Cortex of kidney (tissue), 1 donor: ENCODE results near the gene ZNF524.
"Not testable (repeated sequence)": the region's sequence is repeated elsewhere in the genome, so short reads cannot be mapped to it uniquely, and the experiment has no call there.

Experiments used
- DNase-seq: peaks from one replicate; lab custom pipeline; 2025; lab: John Stamatoyannopoulos, UW

The ZNF524 gene

DNA sequence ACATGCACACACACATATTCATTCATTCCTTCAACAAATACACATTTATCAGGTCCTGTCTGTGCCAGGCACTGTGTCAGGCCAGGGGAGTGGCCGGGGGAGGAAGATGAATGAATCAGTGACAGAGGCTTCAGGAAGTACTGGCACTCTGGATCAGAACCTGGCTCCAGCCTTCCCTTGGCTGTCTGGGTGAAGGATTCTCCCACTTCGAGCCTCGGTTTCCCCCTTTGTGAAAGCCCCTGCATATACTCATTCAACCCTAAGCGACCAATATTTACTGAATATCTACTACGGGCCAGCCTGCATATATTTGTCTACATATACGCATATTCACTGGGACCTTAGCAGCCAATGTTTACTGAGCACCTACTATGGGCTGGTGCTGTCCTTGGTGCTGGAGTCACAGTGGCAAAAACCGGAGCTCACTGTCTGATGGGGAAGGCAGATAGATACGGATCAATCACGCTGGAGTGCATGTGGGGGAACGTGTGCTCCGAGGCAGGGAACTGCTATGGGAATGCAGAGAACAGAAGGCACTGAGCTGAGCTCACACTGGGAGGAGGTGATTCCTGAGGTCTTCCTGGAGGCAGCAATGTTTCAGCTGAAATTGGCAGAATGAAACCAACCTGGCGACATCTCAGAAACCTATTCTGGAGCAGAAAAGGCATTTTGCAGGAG is 18.8 kb upstream of the ZNF524 start:
- no peak for DNase-seq

DNA sequence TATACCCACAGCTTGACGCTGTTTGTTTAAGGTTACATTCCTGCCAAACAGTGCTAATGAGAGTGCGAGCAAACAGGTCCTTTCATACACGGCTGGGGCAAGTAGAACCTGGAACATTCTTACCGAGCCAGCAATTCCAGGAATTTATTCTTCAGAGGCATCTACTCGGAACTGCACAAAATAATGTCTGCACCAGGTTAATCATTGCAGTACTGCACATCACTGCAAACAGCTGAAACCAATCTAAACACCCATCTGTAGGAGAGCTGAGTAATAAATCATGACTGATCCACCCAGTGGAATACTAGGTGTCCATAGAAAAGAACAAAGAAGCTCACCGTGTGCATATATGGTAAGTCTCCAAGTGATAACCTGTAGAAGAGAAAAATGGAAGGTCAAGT is 18.3 kb upstream of the ZNF524 start:
- DNase-seq, result no peak

- DNase-seq, result not testable (repeated sequence)
These were observed 17.8 kb upstream of the ZNF524 start for GRCh38 chr19:55582284-55582683.

DNA sequence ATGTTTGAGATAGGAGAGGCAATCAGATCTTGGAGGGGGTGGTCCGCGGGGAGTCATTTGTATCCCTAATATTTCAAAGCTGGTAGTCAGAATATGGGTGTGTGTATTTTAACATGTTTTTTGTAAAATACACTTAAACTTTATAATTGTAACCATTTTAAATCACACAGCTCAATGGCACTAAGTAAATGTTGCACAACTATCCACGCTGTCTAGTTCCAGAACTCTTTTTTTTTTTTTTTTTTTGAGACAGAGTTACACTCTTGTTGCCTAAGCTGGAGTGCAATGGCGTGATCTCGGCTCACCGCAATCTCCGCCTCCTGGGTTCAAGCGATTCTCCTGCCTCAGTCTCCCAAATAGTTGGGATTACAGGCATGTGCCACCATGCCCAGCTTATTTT is 16.2 kb upstream of the ZNF524 start:
- DNase-seq, result not testable (repeated sequence)

DNA sequence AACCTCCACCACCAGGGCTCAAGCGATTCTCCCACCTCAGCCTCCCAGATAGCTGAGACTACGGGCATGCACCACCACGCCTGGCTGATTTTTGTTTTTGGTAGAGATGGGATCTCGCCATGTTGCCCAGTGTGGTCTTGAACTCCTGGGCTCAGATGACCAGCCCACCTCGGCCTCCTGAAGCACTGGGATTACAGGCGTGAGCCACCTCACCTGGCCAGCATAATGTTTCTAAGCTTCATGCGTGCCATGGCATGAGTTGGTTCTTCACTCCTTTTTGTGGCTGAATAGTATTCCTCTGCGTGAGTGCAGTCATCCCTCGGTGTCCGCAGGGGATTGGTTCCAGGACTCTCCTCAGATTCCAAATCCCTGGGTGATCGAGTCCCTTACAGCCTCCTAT is 15.2 kb upstream of the ZNF524 start:
- no peak for DNase-seq

DNA sequence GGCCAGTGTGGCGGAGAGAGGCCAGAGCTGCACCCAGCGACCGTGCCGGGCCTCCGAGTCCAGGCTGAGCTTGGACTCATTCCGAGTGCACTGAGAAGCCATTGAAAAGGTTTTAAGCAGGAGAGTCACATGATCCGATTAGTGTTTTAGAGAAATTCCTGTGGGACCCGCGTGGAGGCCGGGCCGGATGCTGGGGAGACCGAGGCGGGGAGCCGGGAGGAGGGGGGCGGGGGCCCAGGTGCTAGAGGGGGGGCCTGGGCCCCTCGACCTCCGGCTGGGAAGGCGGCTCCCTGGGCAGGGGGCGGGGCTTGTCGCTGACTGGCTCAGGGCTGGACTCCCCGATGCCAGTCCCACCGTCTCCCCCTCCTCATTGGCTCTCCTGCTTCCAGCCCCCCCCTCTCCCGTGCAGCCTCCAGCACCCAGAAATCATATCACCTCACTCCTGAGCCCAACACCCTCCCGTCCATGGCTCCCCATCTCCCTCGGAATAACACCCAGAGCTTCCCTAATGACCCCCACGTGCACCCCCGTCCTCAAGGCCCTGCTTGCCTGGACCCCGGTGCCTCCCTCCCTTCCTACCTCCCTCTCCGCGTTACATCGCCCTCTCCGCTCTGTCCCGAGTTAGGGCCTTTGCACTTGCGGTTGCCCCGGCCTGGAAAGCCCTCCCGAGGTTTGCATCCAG is 14.3 kb upstream of the ZNF524 start:
- DNase-seq, result no peak

- no peak for DNase-seq
These were observed 13.0 kb upstream of the ZNF524 start for GRCh38 chr19:55586976-55587668.

DNA sequence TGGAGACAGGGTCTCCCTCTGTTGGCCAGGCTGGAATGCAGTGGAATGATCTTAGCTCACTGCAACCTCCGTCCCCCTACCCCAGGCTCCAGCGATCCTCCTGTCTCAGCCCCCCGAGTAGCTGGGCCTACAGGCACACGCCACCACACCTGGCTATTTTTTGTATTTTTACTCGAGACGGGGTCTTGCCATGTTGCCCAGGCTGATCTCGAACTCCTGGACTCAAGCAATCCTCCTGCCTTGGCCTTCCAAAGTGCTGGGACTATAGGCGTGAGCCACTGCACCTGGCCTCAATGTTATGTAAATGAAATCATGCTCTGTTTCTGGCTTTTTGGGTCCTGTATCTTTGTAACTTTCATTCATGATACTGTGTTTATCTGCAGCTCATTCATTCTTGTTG is 11.3 kb upstream of the ZNF524 start:
- DNase-seq, result no peak

- no peak for DNase-seq
These were observed 10.0 kb upstream of the ZNF524 start for GRCh38 chr19:55590109-55590508.

GRCh38 chr19:55590617-55591016 is 9.5 kb upstream of the ZNF524 start:
- DNase-seq, result no peak

DNA sequence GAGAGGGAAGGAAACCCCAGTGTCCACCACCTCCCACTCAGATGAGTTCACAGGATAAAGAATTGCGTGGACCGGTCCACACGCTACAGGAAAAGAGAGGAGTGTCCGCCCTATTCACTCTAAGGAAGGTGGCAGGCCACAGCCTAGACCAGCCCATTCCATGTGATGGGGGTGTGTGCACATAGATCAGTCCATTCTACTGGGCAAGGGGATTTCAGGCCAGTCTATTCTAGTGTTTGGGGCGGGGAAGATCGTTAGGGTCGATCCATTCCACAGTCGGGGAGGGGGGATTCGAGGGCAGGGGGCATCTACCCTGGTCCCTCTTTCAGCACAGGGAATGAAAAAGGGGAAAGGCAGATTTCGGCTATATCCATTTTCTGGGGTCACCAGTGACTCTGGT is 8.5 kb upstream of the ZNF524 start:
- no peak for DNase-seq

- DNase-seq, result no peak
These were observed 7.5 kb upstream of the ZNF524 start for GRCh38 chr19:55592391-55593090.

- no peak for DNase-seq
These were observed 6.9 kb upstream of the ZNF524 start for GRCh38 chr19:55593096-55593772.

DNA sequence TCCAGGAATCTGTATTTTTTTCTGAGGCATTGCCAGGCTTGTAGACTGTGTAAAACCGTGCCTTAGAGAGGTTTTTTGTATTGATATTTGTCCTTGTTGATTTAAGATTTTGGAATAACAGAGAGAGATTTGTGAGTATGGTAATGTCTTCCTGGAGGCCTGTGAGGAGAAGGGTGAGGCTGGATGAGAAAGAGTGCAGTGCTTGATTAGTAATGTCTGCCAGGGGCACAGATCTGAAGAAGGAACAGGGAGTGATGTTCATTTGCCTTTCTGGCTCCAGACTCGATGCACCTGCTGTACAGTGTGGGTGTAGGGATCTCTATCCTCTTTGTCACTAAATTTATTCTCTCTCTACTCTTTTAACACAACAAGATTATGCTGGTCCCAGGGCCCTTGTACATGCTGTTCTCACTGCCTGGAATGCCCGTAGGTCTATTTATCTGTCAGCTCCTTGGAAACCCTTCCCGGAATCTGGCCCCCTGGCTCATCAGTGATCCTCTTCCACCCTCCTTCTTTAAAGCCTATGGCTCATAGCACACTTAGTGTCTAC is 5.0 kb upstream of the ZNF524 start:
- no peak for DNase-seq

GRCh38 chr19:55596304-55596703 is 3.8 kb upstream of the ZNF524 start:
- no peak for DNase-seq

DNA sequence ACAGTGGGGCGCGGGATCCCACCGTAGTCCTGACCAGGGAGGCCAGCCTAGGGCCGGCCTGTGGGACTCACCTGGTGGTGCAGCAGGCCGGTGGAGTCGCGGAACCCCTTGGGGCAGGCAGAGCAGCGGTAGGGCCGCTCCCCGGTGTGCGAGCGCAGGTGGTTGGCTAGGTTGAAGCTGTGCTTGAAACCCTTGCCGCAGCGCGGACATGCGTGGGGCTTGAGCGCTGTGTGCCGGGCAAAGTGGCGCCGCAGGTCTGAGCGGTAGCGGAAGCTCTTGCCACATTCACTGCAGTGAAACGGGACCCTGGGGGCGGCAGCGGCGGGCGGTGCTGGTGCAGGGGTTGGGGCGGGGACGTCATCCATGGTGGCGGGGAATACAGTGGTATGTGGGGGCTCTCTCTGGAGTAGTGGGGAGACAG is 2.6 kb upstream of the ZNF524 start:
- no peak for DNase-seq

GRCh38 chr19:55598034-55598433 is 2.1 kb upstream of the ZNF524 start:
- DNase-seq, result no peak

DNA sequence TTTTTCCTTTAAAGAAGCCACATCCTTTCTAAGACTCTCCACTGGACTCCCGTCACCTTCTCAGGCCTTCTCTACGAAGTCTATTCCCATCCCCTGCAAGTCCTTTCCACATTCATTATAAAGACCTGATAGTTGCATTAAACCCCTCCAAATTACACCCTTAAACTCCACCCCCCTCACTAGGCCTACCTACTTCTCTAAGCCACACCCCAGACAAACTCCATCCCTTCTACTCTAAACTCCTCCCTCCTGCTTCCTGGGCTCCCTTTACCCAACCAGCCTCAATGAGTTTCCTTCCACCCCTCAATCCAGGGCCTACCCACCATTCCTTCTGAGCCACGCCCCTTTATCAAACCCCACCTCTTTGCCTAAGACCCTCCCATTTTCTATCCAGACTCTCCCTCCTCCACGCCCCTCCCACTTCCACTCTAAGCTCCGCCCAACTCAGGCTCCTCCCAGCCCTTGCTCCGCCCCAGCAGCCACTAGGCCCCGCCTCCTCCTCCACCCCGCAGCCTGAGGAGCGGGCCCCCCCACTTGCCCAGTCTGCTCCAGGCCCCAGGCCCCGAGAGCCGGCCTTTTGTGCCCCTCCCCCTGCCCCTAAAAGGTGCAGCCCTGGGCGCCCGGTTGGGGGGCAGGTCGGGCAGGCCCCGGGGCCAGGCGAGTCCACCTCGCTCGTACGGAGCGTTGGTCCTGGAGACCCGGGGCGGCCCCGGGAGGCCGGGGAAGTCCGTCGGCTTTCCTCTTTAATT is 1.2 kb upstream of the ZNF524 start:
- no peak for DNase-seq

- DNase-seq, result no peak
These were observed 633 bp upstream of the ZNF524 start, which contains the start of gene FIZ1 for GRCh38 chr19:55599468-55599841. TSS of gene FIZ1 (minus strand) at chr19:55599517. CDS start at chr19:55597865, 1,652 bp downstream.

- DNase-seq, result no peak
These were observed 557 bp downstream of the ZNF524 start for GRCh38 chr19:55600662-55601028.

GRCh38 chr19:55601084-55601483 is 996 bp downstream of the ZNF524 start:
- DNase-seq, result no peak
